ENCODE measurements around the gene KCNMA1.

Gene KCNMA1

DNA sequence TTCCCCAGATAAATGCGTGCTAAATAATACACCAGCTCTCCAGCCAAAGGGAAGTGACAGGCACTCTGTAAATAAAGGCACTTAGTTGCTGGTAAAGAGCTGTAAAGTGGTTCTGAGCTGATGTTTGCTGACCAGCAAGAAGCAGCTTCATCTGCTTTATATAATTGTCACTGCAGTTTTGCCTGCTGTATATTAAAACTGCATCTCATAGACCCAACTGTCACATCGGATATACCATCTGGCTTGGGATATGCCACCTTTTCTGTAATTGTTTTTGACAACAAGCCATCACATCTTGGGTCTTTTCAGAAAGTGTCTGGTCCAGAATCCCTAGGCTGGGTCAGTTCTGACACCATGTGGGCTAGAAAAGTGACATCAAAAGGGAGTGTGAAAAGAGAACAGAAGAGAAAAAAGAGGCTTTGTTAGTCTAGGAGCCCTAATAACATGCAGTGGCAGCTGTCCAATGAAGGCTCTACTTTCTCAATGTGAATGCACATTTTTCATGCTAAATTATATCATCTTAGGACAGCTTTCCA lies 697.6 kb downstream of the KCNMA1 start:
- H3K4me3 ChIP-seq (replicated peaks; ENCODE audit: low read depth, low read length) = no peak overlapping the region
- TF ChIP-seq, protein P1, sequence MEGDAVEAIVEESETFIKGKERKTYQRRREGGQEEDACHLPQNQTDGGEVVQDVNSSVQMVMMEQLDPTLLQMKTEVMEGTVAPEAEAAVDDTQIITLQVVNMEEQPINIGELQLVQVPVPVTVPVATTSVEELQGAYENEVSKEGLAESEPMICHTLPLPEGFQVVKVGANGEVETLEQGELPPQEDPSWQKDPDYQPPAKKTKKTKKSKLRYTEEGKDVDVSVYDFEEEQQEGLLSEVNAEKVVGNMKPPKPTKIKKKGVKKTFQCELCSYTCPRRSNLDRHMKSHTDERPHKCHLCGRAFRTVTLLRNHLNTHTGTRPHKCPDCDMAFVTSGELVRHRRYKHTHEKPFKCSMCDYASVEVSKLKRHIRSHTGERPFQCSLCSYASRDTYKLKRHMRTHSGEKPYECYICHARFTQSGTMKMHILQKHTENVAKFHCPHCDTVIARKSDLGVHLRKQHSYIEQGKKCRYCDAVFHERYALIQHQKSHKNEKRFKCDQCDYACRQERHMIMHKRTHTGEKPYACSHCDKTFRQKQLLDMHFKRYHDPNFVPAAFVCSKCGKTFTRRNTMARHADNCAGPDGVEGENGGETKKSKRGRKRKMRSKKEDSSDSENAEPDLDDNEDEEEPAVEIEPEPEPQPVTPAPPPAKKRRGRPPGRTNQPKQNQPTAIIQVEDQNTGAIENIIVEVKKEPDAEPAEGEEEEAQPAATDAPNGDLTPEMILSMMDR (IDR thresholded peaks at IDR 0.05; ENCODE audit: insufficient read depth, low read length, poor library complexity, severe bottlenecking) = no peak
- no peaks in the 10 kb centered on the region for H3K36me3 ChIP-seq (ENCODE audit: control insufficient read depth, insufficient read depth, low read length)
- H3K27me3 ChIP-seq (replicated peaks; ENCODE audit: control insufficient read depth, insufficient read depth, low read length) = no peaks in the 10 kb centered on the region
- no peak for DNase-seq (ENCODE audit: extremely low read depth, insufficient read length)

DNA sequence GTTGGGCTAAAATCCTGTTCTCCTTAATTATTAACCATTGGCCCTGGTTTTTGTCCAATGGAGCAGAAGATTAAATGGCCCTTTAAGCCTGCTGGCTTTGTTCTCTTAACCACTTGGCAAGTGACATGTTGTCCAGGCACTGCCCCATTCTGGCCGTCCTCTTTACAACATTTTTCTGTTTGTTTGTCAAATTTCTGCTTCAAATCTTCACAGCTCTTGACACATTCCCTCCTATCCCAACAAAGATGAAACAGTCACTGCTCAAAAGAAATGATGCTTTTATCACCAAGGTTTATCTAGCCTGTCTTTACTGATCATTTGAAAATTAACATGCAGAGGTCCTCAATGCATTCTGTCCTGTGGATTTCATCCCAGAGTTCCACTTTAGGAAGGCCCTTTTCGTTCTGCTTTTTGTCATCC lies 700.4 kb downstream of the KCNMA1 start:
- TF ChIP-seq, protein P1 (IDR thresholded peaks at IDR 0.05; ENCODE audit: insufficient read depth, low read length, poor library complexity, severe bottlenecking) = no peak
- no peak for DNase-seq (ENCODE audit: extremely low read depth, insufficient read length)
- Histone ChIP-seq H3K36me3 (ENCODE audit: control insufficient read depth, insufficient read depth, low read length) (no peaks in the 10 kb centered on the region), H3K4me3 (replicated peaks; ENCODE audit: low read depth, low read length) (no peak overlapping the region), H3K27me3 (replicated peaks; ENCODE audit: control insufficient read depth, insufficient read depth, low read length) (no peaks in the 10 kb centered on the region)

DNA sequence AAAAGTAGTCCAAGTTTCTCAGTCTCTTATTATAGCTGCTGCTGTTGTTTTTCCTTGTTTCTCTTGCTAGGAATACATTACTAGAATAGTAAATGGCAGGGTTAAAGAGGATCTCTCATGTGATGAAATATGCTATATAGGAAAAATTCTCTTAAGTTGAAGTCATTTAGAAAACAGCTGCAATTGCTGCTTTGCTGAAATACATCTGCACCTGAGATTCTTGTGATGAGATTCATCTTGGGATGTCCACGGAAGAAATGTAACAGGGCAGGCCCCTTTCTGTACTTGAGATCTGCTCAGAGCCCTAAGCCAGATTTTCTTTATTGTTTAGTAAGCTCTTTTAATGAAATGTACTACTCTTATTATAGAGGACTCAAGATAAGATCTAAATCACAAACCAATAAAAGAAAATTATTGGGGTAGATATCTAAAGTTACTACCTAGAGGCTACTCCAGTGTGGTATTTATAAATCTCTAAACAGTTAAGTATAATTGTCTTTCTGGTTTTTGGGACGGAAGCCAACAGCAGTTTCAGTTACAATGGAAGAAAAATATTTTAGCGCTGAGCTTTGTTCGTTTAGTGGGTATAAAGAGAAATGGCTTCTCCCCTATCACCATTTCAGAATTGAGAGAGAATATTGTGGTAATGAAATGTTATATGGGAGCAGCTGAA lies 701.5 kb downstream of the KCNMA1 start:
- H3K4me3 ChIP-seq (replicated peaks; ENCODE audit: low read depth, low read length) = no peak overlapping the region
- H3K27me3 ChIP-seq (replicated peaks; ENCODE audit: control insufficient read depth, insufficient read depth, low read length) = no peaks in the 10 kb centered on the region
- TF ChIP-seq, protein P1 (IDR thresholded peaks at IDR 0.05; ENCODE audit: insufficient read depth, low read length, poor library complexity, severe bottlenecking) = no peak
- no peak for DNase-seq (ENCODE audit: extremely low read depth, insufficient read length)
- H3K36me3 ChIP-seq (ENCODE audit: control insufficient read depth, insufficient read depth, low read length) = no peaks in the 10 kb centered on the region

DNA sequence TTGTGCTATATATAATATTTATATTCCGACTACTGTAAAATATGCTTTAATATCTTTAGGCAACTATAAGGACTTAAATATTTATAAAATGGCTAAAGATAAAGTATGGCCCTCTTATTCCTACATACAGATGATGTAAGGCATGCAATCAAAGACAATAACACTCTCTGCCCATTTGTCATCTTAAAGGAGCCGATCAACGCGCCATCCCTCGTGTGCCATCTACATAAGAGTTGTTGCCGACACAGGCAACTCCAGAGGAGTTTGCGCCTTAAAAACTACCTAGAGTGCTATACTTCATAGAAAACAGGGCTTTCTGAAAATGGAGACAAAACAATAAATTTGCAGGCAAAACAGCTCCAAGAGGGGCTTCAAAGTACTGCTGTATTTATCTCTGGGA lies 709.0 kb downstream of the KCNMA1 start:
- TF ChIP-seq, protein P1 (IDR thresholded peaks at IDR 0.05; ENCODE audit: insufficient read depth, low read length, poor library complexity, severe bottlenecking) = no peak
- Histone ChIP-seq H3K4me3 (replicated peaks; ENCODE audit: low read depth, low read length) (no peak overlapping the region), H3K27me3 (replicated peaks; ENCODE audit: control insufficient read depth, insufficient read depth, low read length) (no peaks in the 10 kb centered on the region), H3K36me3 (ENCODE audit: control insufficient read depth, insufficient read depth, low read length) (no peaks in the 10 kb centered on the region)
- DNase-seq (ENCODE audit: extremely low read depth, insufficient read length) = no peak

DNA sequence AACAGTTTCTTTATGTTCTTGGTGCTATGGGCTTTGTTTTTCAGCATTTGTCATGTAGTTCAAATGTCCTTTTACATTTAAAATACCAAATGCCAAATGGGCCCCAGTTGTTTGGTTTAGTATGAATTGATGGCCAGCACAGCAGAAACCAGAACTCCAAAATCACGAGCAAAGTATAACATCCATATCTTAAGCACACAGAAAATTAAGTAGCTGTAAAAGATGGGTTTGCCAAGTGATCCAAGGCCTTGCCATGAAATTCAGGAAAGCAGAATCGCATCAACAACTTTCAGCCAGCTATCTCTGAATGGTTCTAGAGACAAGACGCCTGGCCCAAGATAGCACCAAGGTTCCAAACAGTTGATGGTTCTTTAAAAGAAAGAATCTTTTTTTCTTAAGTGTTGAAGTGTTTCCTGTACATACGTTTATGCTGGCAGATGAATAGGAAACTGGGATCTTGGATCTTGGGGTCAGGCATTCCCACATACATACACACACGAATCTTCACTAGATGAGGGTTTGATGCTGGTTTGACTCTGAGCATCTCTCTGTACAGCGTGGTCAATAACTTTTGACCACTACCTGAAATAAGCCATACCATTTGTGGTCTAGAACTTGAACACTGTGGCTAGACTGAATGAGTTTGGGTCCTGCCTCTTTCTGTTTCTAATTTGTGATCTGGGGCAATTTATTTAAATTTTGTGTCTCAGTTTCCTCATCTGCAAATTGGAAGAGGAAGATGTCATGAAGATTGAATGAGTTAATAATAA lies 711.8 kb downstream of the KCNMA1 start:
- DNase-seq (ENCODE audit: extremely low read depth, insufficient read length) = no peak

More for the DNA sequence above, 711.8 kb downstream of the KCNMA1 start:
- Histone ChIP-seq H3K36me3 (ENCODE audit: control insufficient read depth, insufficient read depth, low read length) (no peaks in the 10 kb centered on the region), H3K27me3 (replicated peaks; ENCODE audit: control insufficient read depth, insufficient read depth, low read length) (no peaks in the 10 kb centered on the region), H3K4me3 (replicated peaks; ENCODE audit: low read depth, low read length) (no peak overlapping the region)
- TF ChIP-seq, protein P1 (IDR thresholded peaks at IDR 0.05; ENCODE audit: insufficient read depth, low read length, poor library complexity, severe bottlenecking) = no peak
